WTC11 (cell line): ENCODE data around the gene EIF3K. TPM values are rescaled to one million over a fixed set of nuclear protein-coding genes. Genes with fewer than 3 reads are reported as not detected.

Source experiments
- ATAC-seq: fragments of 200-7000 bp; cut with Tn5 transposase; 2 replicates; pipeline ENCODE4 v1.10.0; 2021; ENCODE audit warnings: mild to moderate bottlenecking, moderate library complexity
- CTCF ChIA-PET: fragments of 300-600 bp; sonication (Branson Sonifier 250); formaldehyde crosslinking; loops from one replicate; lab custom pipeline; 2021; ENCODE audit warnings: antibody characterized with exemption; lab: Charles Lee
- POLR2A ChIA-PET: fragments of 350-600 bp; sonication (Branson Sonifier 250); formaldehyde crosslinking; loops from one replicate; lab custom pipeline; 2021; ENCODE audit warnings: antibody characterized with exemption; lab: Charles Lee
- DNase-seq: peaks from one replicate; pipeline ENCODE4 v3.0.0; 2021; ENCODE audit warnings: low spot score
- H3K27ac Mint-ChIP-seq: 2 replicates; pipeline ENCODE4 v1.8.0; 2021; ENCODE audit warnings: mixed read lengths
- H3K27me3 Mint-ChIP-seq: 2 replicates; pipeline ENCODE4 v1.8.0; 2021; ENCODE audit warnings: low read depth, mild to moderate bottlenecking, moderate library complexity, mixed read lengths
- H3K36me3 Mint-ChIP-seq: 2 replicates; pipeline ENCODE4 v1.8.0; 2021; ENCODE audit warnings: mixed read lengths
- H3K4me1 Mint-ChIP-seq: 2 replicates; pipeline ENCODE4 v1.8.0; 2022; ENCODE audit warnings: mixed read lengths
- H3K4me3 Mint-ChIP-seq: 2 replicates; pipeline ENCODE4 v1.8.0; 2021; ENCODE audit warnings: mild to moderate bottlenecking, moderate library complexity, mixed read lengths
- H3K9me3 Mint-ChIP-seq: 2 replicates; pipeline ENCODE4 v1.8.0; 2021; ENCODE audit warnings: mixed read lengths
- E2F1 ChIP-seq: sonication (generic); formaldehyde crosslinking; IDR thresholded peaks from 2 replicates; pipeline ENCODE4 v1.8.0; 2022; ENCODE audit warnings: mild to moderate bottlenecking, missing genetic modification reagents
- EMX1 ChIP-seq: fragments of 250-450 bp; sonication (Bioruptor Pico); IDR thresholded peaks from 2 replicates; pipeline ENCODE4 v1.8.0; 2021; ENCODE audit warnings: mild to moderate bottlenecking
- IRF1 ChIP-seq: sonication (generic); formaldehyde crosslinking; IDR thresholded peaks from 2 replicates; pipeline ENCODE4 v1.8.0; 2023; ENCODE audit warnings: missing genetic modification reagents
- MXD4 ChIP-seq: fragments of 250-450 bp; sonication (Bioruptor Pico); IDR thresholded peaks from 2 replicates; pipeline ENCODE4 v1.8.0; 2021; ENCODE audit warnings: mild to moderate bottlenecking, moderate library complexity, borderline replicate concordance
- NFATC4 ChIP-seq: fragments of 250-450 bp; sonication (Bioruptor Pico); IDR thresholded peaks from 2 replicates; pipeline ENCODE4 v1.9.0; 2021; ENCODE audit warnings: mild to moderate bottlenecking
- NFE2L1 ChIP-seq: sonication (generic); formaldehyde crosslinking; IDR thresholded peaks from 2 replicates; pipeline ENCODE4 v1.8.1; 2023; ENCODE audit warnings: missing genetic modification reagents
- NR1H2 ChIP-seq: sonication (generic); formaldehyde crosslinking; IDR thresholded peaks from 2 replicates; pipeline ENCODE4 v1.9.0; 2021; ENCODE audit warnings: mild to moderate bottlenecking, moderate library complexity, missing genetic modification reagents
- NR3C1 ChIP-seq: sonication (generic); formaldehyde crosslinking; conservative IDR thresholded peaks from 2 replicates; pipeline ENCODE4 v1.8.1; 2023; ENCODE audit warnings: low read depth, mild to moderate bottlenecking, missing genetic modification reagents
- OVOL2 ChIP-seq: fragments of 250-450 bp; sonication (Bioruptor Pico); IDR thresholded peaks from 2 replicates; pipeline ENCODE4 v1.9.0; 2021; ENCODE audit warnings: mild to moderate bottlenecking, borderline replicate concordance
- PRDM15 ChIP-seq: sonication (generic); formaldehyde crosslinking; IDR thresholded peaks from 2 replicates; pipeline ENCODE4 v1.8.0; 2022; ENCODE audit warnings: missing genetic modification reagents
- PRRX2 ChIP-seq: fragments of 250-450 bp; sonication (Bioruptor Pico); IDR thresholded peaks from 2 replicates; pipeline ENCODE4 v1.8.0; 2021; ENCODE audit warnings: mild to moderate bottlenecking
- RELA ChIP-seq: sonication (generic); formaldehyde crosslinking; IDR thresholded peaks from 2 replicates; pipeline ENCODE4 v1.8.1; 2022; ENCODE audit warnings: missing genetic modification reagents, mild to moderate bottlenecking, borderline replicate concordance
- SMAD4 ChIP-seq: sonication (generic); formaldehyde crosslinking; IDR thresholded peaks from 2 replicates; pipeline ENCODE4 v1.8.0; 2022; ENCODE audit warnings: mild to moderate bottlenecking, missing genetic modification reagents
- TEAD1 ChIP-seq: sonication (generic); formaldehyde crosslinking; IDR thresholded peaks from 2 replicates; pipeline ENCODE4 v1.8.0; 2022; ENCODE audit warnings: mild to moderate bottlenecking, missing genetic modification reagents
- ZNF232 ChIP-seq: sonication (generic); formaldehyde crosslinking; IDR thresholded peaks from 2 replicates; pipeline ENCODE4 v1.8.0; 2022; ENCODE audit warnings: mild to moderate bottlenecking, missing genetic modification reagents
- ZNF396 ChIP-seq: fragments of 250-450 bp; sonication (Bioruptor Pico); IDR thresholded peaks from 2 replicates; pipeline ENCODE4 v1.8.0; 2021; ENCODE audit warnings: mild to moderate bottlenecking, moderate library complexity, borderline replicate concordance
- ZNF416 ChIP-seq: fragments of 250-450 bp; sonication (Bioruptor Pico); IDR thresholded peaks from 2 replicates; pipeline ENCODE4 v1.9.0; 2021; ENCODE audit warnings: mild to moderate bottlenecking, inconsistent platforms
- ZNF425 ChIP-seq: fragments of 250-450 bp; sonication (Bioruptor Pico); conservative IDR thresholded peaks from 2 replicates; pipeline ENCODE4 v1.9.0; 2021; ENCODE audit warnings: mild to moderate bottlenecking
- ZNF532 ChIP-seq: fragments of 250-450 bp; sonication (Bioruptor Pico); IDR thresholded peaks from 2 replicates; pipeline ENCODE4 v1.9.0; 2021; ENCODE audit warnings: mild to moderate bottlenecking, borderline replicate concordance
- total RNA-seq: library from RNA; stranded (reverse); gene quantifications from 3 replicates; pipeline ENCODE4 v1.2.3, GENCODE V29; 2021

Gene EIF3K
- total RNA-seq, 1 experiment from 2014 or later: 416 TPM

GRCh38 chr19:38666663-38667511, 47.9 kb downstream of the EIF3K start:
- Mint-ChIP-seq H3K27me3 (no peaks in the 10 kb centered on the region), H3K4me1 (peaks cover 98% of the 10 kb centered on the region), H3K27ac (peak overlapping the region; percentile 100), H3K9me3 (no peaks in the 10 kb centered on the region), H3K36me3 (peaks cover 4% of the 10 kb centered on the region; the same call in 1 of the 2 replicates), H3K4me3 (peak overlapping the region; percentile 34)
- ChIA-PET POLR2A (interaction anchor here (0.9 to 3.8 kb wide), 8 partner anchors 10 to 52 kb away, joined by 3 to 44 read pairs (median 4); partner anchors contain the start of gene ACTN4), CTCF (interaction anchor here (0.8 to 3.6 kb wide), 7 partner anchors 19 to 264 kb away, joined by 3 to 20 read pairs (median 5); partner anchors contain the start of genes ACTN4, MRPS12 and SARS2)
- TF ChIP-seq EMX1 (CRISPR knock-in tag) (no peak), E2F1 (no peak), TEAD1 (CRISPR knock-in tag) (no peak), NR3C1 (CRISPR knock-in tag) (no peak)
- peak; percentile 34 for ATAC-seq
- no peak for DNase-seq

- DNase-seq (no peak), ATAC-seq (no peak)
- CTCF ChIA-PET: interaction anchor here (0.8 to 3.6 kb wide), 5 partner anchors 18 to 264 kb away, joined by 3 to 20 read pairs (median 5); partner anchors contain the start of genes ACTN4, MRPS12 and SARS2
- peaks cover 4% of the 10 kb centered on the region; the same call in 1 of the 2 replicates for H3K36me3 Mint-ChIP-seq
- peaks cover 90% of the 10 kb centered on the region for H3K4me1 Mint-ChIP-seq
- peak overlapping the region; percentile 24 for H3K4me3 Mint-ChIP-seq
- H3K9me3 Mint-ChIP-seq: no peaks in the 10 kb centered on the region
- H3K27ac Mint-ChIP-seq: peak overlapping the region; percentile 100
- no peak for TF ChIP-seq ZNF416 (CRISPR knock-in tag)
- no peak for TF ChIP-seq OVOL2 (CRISPR knock-in tag)
- no peak for TF ChIP-seq ZNF232 (CRISPR knock-in tag)
- no peak for TF ChIP-seq PRDM15 (CRISPR knock-in tag)
- no peak for TF ChIP-seq ZNF532
- no peak for TF ChIP-seq PRRX2
- TF ChIP-seq NFE2L1 (CRISPR knock-in tag): no peak
- TF ChIP-seq ZNF425 (CRISPR knock-in tag): no peak
- no peak for TF ChIP-seq NFATC4 (CRISPR knock-in tag)
- TF ChIP-seq NR1H2 (CRISPR knock-in tag): no peak
- no peak for TF ChIP-seq MXD4 (CRISPR knock-in tag)
- TF ChIP-seq SMAD4 (CRISPR knock-in tag): no peak
- no peak for TF ChIP-seq IRF1 (CRISPR knock-in tag)
- TF ChIP-seq RELA (CRISPR knock-in tag): no peak
- TF ChIP-seq ZNF396 (CRISPR knock-in tag): no peak
- POLR2A ChIA-PET: interaction anchor here (0.5 to 3.8 kb wide), 5 partner anchors 15 to 34 kb away, joined by 4 to 44 read pairs (median 20); partner anchors contain the start of gene ACTN4
- no peaks in the 10 kb centered on the region for H3K27me3 Mint-ChIP-seq
Measured at GRCh38 chr19:38667661-38668171, 48.7 kb downstream of the EIF3K start.
